HG02759 (cell line): Measurements from ENCODE around the gene BASP1.
"Not testable (repeated sequence)": the region's sequence is repeated elsewhere in the genome, so short reads cannot be mapped to it uniquely, and the experiment has no call there.

Experiments used
- ATAC-seq: cut with Tn5 transposase; IDR thresholded peaks from one replicate; pipeline ENCODE4 v1.9.1; 2021; ENCODE audit warnings: mild to moderate bottlenecking, moderate library complexity; ENCODE audit not compliant: unreplicated experiment

The BASP1 gene

DNA sequence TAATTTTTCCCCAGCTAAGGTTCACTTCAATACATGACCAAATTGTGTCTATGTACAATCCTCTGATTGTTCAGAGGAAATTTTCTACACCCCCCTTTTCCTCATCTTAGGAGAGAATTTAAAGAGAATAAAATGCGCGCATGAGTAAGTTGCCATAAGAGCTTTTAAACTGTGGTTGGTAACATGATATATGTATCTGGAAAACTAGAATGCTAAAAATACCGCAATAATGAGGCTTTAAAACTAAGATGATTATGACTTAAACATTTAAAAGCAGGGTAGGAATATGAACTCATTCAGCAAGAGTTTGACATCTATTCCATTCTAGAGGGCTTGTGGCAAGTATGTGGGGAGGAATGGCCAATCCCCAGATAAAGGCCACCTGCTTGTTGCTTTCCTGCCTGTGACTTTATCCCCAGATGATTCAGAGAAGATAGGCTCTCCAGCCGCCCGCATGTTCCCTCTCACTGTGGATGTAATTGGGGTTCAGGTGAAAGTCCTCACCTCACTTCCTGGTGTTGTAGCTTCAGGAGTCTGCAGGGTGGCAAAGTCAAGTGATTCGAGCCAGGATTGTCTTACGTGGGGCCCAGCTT lies 26.5 kb upstream of the BASP1 start:
- no peak for ATAC-seq

DNA sequence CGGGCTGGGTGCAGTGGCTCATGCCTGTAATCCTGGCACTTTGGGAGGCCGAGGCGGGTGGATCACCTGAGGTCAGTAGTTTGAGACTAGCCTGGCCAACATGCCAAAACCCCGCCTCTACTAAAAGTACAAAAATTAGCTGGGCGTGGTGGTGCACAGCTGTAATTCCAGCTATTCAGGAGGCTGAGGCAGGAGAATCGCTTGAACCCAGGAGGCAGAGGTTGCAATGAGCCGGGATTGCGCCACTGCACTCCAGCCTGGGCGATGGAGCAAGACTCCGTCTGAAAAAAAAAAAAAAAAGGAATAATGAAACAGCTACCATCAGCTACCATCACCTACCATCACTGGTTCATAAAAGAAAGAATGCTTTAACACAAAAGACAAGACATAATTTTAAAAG lies 25.9 kb upstream of the BASP1 start:
- ATAC-seq, result not testable (repeated sequence)

GRCh38 chr5:17192191-17192590 lies 25.2 kb upstream of the BASP1 start:
- no peak for ATAC-seq

DNA sequence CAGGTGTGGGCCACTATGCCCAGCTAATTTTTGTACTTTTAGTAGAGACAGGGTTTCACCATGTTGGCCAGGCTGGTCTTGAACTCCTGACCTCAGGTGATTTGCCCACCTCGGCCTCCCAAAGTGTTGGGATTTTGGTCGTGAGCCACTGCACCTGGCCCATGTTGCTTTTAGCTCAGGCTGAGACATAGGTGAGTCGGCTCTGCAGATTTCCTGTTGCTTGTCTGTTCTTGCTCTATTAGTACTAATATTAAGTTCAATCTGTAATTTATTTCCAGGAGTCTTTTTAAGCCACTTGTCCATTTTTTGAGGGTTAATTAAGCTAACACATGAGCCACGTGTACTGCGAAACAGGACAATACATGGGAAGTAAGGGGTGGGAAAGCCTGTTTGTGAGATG lies 21.4 kb upstream of the BASP1 start:
- ATAC-seq, result no peak

GRCh38 chr5:17196697-17197096 lies 20.7 kb upstream of the BASP1 start:
- ATAC-seq, result no peak

- ATAC-seq, result peak; percentile 90
These were observed 13.9 kb upstream of the BASP1 start for GRCh38 chr5:17203329-17204132.

DNA sequence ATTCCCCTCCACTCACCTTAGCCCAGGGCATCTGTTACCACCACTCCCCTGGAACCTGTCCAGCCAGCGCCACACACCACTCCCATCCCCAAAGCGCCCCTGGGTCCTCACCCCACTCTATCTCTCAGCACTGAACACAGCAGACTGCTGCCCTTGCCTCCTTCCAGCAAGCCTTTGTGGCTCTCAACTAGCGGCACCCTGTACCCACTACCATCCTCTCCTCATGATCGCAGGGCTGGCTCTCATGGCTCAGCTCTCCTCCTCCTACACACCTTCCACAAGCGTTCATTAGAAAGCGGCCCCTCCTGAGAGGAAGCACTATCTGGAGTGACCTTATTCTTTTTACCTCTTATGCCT lies 13.3 kb upstream of the BASP1 start:
- ATAC-seq, result no peak

DNA sequence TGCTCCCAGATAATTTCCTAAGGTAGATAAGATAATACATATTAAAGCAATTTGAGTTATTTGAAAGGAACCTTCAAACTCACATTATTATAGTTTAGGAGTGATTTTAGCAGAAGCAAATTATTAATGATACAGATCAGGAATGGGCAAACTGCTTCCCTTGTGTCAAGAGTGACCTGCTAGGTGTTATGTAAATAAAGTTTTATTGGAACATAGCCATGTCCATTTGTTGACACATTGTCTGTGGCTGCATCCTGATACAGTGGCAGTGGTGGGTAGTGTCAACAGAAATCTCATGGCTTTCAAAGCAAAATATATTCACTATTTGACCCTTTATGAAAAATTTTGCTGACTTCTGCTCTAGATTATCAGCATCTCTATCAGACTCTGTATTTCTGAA lies 11.4 kb upstream of the BASP1 start:
- ATAC-seq, result no peak

DNA sequence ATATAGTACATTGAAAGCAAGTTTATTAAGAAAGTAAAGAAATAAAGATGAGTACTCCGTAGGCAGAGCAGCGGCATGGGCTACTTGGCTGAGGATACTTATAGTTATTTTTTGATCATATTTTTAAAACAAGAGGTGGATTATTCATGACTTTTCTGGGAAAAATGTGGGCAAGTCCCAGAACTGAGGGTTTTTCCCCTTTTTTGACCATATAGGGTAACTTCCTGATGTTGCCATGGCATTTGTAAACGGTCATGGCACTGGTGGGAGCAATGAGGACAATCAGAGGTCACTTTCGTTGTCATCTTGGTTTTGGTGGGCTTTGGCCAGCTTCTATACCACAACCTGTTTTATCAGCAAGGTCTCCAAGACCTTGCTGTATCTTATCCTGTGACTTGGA lies 5.2 kb upstream of the BASP1 start:
- no peak for ATAC-seq

GRCh38 chr5:17212996-17213395 lies 4.4 kb upstream of the BASP1 start:
- no peak for ATAC-seq

DNA sequence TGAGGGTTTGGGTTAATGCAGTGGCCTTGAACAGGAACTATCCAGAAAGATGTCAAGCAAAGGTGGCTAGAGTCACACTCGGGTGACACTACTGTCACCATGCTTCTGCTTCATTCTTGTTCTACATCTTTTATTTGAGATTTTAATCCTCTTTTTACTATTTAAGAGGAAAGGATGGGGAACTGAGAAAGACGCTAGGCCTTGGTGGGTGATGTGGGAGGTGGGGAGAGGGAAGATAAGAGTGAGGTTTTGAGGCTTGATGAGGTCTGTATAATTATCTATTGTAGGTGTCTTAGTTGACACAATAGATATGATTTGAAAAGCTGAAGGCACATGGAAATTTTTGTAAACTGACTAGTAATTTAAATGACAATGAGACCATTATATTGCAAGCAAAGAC lies 3.5 kb upstream of the BASP1 start:
- no peak for ATAC-seq

- ATAC-seq, result no peak
These were observed 2.5 kb upstream of the BASP1 start for GRCh38 chr5:17214893-17215292.

- no peak for ATAC-seq
These were observed 2.1 kb upstream of the BASP1 start for GRCh38 chr5:17215361-17215760.

- ATAC-seq, result peak; percentile 35
These were observed 1.1 kb upstream of the BASP1 start for GRCh38 chr5:17216176-17216973.

GRCh38 chr5:17216974-17217492 lies 398 bp upstream of the BASP1 start:
- ATAC-seq, result no peak

DNA sequence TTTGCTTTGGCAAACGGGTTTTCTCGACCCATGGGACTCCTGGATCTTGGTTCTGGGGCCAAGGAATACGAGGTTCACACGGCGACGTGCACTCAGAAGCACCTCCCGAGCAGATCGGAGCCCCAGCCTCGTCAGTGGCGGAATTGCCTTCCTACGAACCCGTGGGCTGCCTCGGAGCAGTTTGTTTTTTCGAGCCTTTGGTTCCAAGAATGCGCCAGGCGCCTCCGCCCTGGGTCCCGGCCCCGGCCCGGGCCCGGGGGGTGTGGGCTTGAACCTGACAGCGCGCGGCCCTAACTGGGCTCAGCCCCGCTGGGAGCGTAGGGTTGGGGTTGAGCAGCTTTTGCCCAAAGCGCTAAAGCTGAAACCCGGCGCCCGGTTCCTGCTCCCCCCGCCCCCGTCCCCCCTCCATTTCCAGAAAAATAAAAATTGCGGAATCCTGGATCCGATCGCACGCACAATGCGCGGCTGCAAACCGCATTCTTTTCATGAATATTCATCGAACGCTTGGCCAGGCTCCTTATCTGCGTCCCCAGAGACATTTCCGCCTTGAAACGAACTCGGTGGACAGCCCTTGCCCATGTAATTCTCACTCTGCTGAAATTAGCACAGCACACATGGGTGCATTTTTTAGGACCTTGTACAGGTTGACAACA lies 1.0 kb downstream of the BASP1 start:
- ATAC-seq, result peak; percentile 35

GRCh38 chr5:17219006-17219422 lies 1.6 kb downstream of the BASP1 start:
- peak; percentile 25 for ATAC-seq

- ATAC-seq, result no peak
These were observed 2.0 kb downstream of the BASP1 start for GRCh38 chr5:17219469-17219868.

DNA sequence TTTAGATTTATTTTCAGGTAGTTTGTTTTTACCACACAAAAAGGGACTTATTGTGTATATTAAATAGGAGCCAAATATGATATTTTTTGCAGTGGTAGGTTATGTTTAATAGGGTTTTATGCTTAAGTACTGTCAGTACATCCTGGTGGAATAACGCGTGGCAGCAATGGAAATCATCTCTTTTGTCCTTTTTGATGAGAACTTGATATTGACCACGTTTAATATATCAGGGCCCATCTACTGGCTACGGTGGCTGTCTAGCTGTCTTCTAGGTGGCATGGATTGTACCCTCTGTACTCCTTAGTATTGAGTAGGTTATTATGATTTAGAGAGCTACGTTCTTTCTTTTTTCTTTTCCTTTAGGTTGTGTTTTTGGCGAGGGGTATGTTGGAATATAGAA lies 2.6 kb downstream of the BASP1 start:
- ATAC-seq, result no peak

DNA sequence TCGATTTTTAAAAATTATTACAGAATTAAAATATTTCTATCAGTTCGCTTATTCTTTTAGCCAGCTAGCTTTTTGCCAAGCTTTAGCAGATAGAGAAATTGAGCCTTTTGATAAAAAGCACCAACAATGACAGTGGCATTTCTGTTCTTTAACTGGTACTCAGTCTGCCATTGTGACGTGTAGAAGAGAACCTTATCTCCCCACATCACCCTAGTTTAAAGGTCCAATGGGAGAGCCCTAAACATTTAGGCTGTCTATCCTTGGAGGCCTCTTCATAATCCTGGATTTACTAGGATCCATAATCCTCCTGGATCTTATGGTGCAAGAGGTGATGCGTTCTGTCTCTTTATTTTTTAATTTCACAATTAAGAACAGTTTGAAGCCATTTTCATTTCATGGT lies 3.0 kb downstream of the BASP1 start:
- no peak for ATAC-seq
